Testis (tissue), 3 donors: ENCODE measurements around the gene HOXA1. TPM values are rescaled to one million over a fixed set of nuclear protein-coding genes. Genes with fewer than 3 reads are reported as not detected.

Experiments
- DNase-seq: peaks from one replicate; pipeline ENCODE4 v3.0.0-alpha.2; 2019
- H3K27ac ChIP-seq, 2 donors: fragments of 200-600 bp; sonication (generic); one replicate each; pipeline ENCODE4 v1.5.1; 2019
- H3K27me3 ChIP-seq: fragments of 200-600 bp; sonication (generic); one replicate; pipeline ENCODE4 v1.5.1; 2019
- H3K36me3 ChIP-seq: fragments of 200-600 bp; sonication (generic); one replicate; pipeline ENCODE4 v1.5.1; 2017; ENCODE audit warnings: low read depth; ENCODE audit errors: missing control alignments
- H3K4me1 ChIP-seq: fragments of 200-600 bp; sonication (generic); one replicate; pipeline ENCODE4 v1.5.1; 2019
- H3K4me3 ChIP-seq, 2 donors: fragments of 200-600 bp; sonication (generic); one replicate each; pipeline ENCODE4 v1.5.1; 2017 to 2019
- H3K9me3 ChIP-seq: fragments of 200-600 bp; sonication (generic); one replicate; pipeline ENCODE4 v1.5.1; 2017
- CTCF ChIP-seq, 3 experiments: fragments of 450-650 bp in 2 of 3; fragments of 200-600 bp in 1 of 3; sonication (generic) in 1 of 3; IDR thresholded peaks; one replicate each; pipeline ENCODE4 v1.5.1; 2016 to 2019; ENCODE audit warnings: antibody characterized with exemption in 3 of 3, mild to moderate bottlenecking in 2 of 3, moderate library complexity in 1 of 3
- POLR2A ChIP-seq: fragments of 450-650 bp; IDR thresholded peaks from one replicate; pipeline ENCODE4 v1.6.1; 2017; ENCODE audit warnings: antibody characterized with exemption, mild to moderate bottlenecking, moderate library complexity
- WGBS, 2 donors: methylation state at CpG; one replicate each; pipeline ENCODE4 v1.1.5; 2018; 5-methylcytosine and 5-hydroxymethylcytosine counted together
- intact Hi-C: fragments of 100-400 bp; cut with DNase I; formaldehyde crosslinking; loops from one replicate; pipeline ENCODE4 v1.15.1; 2023; ENCODE audit warnings: low total_unique reads
- polyA plus RNA-seq: library from polyadenylated mRNA; stranded (reverse); fragments of 350-450 nt; fragmentation: Illumina TruSeq; extraction: RNeasy Lipid Tissue Mini Kit (QIAGEN cat#74804); gene quantifications from one replicate; pipeline ENCODE4 v1.2.3, GENCODE V29; 2014; ENCODE audit warnings: low read depth, low replicate concordance; ENCODE audit not compliant: insufficient read depth
- total RNA-seq, 2 donors: library from RNA; depleted of rRNA; stranded (reverse); fragments of >200 nt; gene quantifications; one replicate each; pipeline ENCODE4 v1.2.3, GENCODE V29; 2016

The HOXA1 gene
- total and polyA plus RNA-seq, 3 donors from 2014 or later, result 0.16 to 0.79 (median 0.37) TPM

GRCh38 chr7:27105301-27106031 is 9.7 kb upstream of the HOXA1 start:
- intact Hi-C loops, result no loop called here
- H3K4me1 ChIP-seq, result no peaks in the 10 kb centered on the region

GRCh38 chr7:27104341-27105058 is 8.7 kb upstream of the HOXA1 start:
- no peak for DNase-seq
- TF ChIP-seq POLR2A (no peak), CTCF (IDR thresholded peaks at IDR 0.05) (no peak)
- Histone ChIP-seq H3K36me3 (no peaks in the 10 kb centered on the region), H3K27me3 (no peaks in the 10 kb centered on the region), H3K27ac (no peak overlapping the region), H3K4me1 (no peaks in the 10 kb centered on the region), H3K4me3 (no peak overlapping the region), H3K9me3 (no peaks in the 10 kb centered on the region)
- intact Hi-C loops, result no loop called here
- 17 to 23% methylated on average over 13 of the region's 13 CpGs for WGBS, 2 donors

More at GRCh38 chr7:27105301-27106031, 9.7 kb upstream of the HOXA1 start:
- no peaks in the 10 kb centered on the region for H3K9me3 ChIP-seq
- no peaks in the 10 kb centered on the region for H3K27me3 ChIP-seq
- no peak overlapping the region for H3K27ac ChIP-seq
- H3K36me3 ChIP-seq, result no peaks in the 10 kb centered on the region
- H3K4me3 ChIP-seq, result no peak overlapping the region
- DNase-seq, result no peak
- TF ChIP-seq CTCF (IDR thresholded peaks at IDR 0.05), result no peak
- no peak for TF ChIP-seq POLR2A
- 34 to 46% methylated on average over 13 of the region's 13 CpGs for WGBS, 2 donors

DNA sequence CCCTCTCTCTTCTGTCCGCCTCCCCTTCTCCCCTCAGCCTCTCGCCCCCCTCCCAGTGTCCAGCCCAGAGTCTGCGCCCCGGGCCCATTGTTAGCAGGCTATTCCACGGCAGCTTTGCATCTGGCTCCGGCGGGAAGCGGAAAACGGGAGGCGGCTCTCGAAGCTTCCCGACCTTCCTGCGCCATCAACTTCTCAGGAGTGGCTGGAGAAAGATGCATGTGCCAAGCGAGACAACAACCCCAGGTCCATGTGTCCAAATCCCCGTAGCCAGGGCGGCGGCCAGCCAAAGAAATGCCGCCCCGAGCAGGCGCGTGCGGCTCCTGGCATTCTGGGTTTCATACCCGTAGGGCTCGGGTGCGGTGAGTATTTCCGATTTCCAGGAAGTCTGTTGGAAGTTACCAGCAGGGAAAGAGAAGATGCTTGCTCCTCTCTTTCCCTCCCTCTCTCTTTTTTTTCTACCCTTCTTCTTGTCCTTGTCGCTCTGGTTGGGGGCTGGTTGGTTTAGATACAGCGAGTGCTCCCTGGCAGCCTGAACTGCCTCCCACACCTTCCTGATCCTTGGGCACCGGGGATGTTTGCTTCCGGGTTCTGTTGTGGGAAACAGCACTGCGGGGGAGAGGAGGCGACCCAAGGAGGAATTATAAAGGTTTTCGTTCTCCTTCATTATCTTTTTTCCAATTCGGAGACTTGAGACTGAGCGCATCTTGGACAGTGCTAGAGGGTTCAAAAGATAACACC is 7.9 kb upstream of the HOXA1 start:
- Histone ChIP-seq H3K36me3 (no peaks in the 10 kb centered on the region), H3K4me3 (no peak overlapping the region), H3K4me1 (no peaks in the 10 kb centered on the region), H3K9me3 (no peaks in the 10 kb centered on the region), H3K27me3 (no peaks in the 10 kb centered on the region), H3K27ac (no peak overlapping the region)
- DNase-seq, result no peak
- TF ChIP-seq POLR2A (no peak), CTCF (IDR thresholded peaks at IDR 0.05) (no peak)
- WGBS, 2 donors, result 10 to 13% methylated on average over 32 to 35 of the region's 35 CpGs
- intact Hi-C loops, result no loop called here

DNA sequence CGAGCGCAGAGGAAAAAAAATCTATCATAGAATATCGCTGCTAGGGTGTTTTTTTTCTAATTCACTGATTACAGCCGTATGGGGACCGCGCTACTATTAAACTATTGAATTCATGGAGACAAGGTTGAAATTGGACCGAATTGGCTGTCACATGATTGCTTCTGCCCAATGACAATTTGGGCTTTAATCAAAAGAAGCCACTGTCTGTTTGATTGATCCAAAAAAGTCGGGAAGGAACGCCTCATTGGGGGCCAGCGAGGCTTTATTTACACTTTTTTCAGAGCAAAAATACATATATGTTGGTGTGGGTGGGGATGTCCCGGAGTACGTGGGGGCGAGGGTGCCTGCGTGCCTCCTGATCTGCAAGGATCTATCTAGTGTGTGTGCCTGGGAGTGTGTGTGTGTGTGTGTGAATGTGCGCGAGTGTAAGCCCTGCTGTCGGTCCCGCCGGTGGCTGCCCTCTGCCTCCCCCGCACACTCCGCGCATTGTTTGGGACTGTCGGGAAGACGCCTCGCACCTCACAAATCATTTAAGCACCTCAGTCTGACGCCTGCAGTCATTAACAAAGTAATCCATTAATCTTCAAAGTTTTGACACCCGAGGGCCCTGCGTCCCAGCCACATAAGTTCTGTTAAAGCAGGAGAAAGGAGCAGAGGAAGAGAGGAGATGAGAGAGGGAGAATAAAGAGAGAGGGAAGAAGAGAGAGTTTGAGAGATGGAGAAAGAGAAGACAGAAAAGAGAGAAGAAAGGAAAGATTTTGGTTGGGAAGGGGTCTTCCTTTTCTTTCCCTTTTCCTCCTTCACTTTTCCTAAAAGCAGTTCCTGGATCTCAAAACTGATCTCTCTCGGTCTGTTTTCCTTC is 7.0 kb upstream of the HOXA1 start, which contains the start of gene HOXA2:
Gene HOXA2, minus strand, starts transcription at position 103 of the 862 bp plus-strand sequence. CDS start 183 bp downstream, outside the sequence.
- no peak within 1 kb of the TSS for H3K27ac ChIP-seq
- H3K4me3 ChIP-seq, result no peak within 1 kb of the TSS
- H3K9me3 ChIP-seq, result no peaks in the 10 kb centered on the region
- H3K36me3 ChIP-seq, result no peaks in the 10 kb centered on the region
- TF ChIP-seq CTCF (IDR thresholded peaks at IDR 0.05) (no peak), POLR2A (no peak)
- DNase-seq, result no peak
- intact Hi-C loops, result no loop called here
- WGBS, 2 donors, result 5 to 9% methylated on average over 29 of the region's 29 CpGs
- H3K4me1 ChIP-seq, result no peaks in the 10 kb centered on the region
- no peaks in the 10 kb centered on the region for H3K27me3 ChIP-seq
